HG02885 (cell line): ENCODE measurements around the gene SGPP2.
A peak's percentile ranks its signal among the peaks of the same experiment; 100 is the strongest.
"Not testable (repeated sequence)": the region's sequence is repeated elsewhere in the genome, so short reads cannot be mapped to it uniquely, and the experiment has no call there.

Source experiments
- ATAC-seq: cut with Tn5 transposase; IDR thresholded peaks from one replicate; pipeline ENCODE4 v1.9.1; 2021; ENCODE audit warnings: mild to moderate bottlenecking; ENCODE audit not compliant: unreplicated experiment, poor library complexity

The SGPP2 gene

DNA sequence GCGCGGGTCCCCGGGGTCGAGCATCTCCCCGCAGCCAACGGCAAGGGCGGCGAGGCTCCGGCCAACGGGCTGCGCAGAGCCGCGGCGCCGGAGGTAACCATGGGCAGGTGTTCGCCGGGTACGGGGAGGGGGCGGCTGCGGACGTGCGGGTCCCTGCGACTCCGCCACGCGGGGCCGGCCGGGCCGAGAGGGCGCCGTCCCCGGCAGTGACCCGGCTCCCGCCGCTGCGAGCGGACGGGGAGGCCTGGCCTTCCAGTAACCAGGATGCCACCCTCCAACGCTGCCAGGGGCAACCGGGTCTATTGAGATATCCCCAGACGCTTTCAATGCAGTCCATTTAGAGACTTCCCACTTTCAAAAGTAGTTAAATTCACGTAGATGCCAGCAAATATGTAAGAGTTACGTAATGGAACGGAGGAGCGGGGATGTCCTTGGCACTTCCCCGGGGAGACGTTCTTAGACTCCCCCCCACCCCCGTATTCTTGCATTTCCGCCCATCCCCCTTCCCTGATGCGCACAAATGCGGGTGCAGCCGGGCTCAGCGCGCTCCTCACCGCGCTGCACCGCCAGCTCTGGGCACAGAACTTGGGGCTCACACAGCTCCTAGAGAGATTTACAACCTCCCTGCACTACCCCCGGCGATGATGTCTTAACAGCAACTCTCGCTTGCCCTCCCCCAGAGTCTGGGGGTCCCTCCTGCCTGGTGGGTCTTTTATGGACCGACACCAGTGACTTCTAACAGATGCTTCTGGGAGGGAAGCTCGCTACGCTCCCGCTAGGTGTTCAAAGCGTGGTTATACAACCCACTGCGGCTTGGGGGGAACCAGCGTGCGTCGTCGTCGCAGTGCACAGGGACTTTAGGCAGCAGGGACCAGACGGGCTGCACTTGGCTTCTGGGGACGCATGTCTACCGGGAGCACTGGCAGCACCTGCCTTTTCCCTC, 657 bp downstream of the SGPP2 start:
- ATAC-seq, result peak; percentile 30

DNA sequence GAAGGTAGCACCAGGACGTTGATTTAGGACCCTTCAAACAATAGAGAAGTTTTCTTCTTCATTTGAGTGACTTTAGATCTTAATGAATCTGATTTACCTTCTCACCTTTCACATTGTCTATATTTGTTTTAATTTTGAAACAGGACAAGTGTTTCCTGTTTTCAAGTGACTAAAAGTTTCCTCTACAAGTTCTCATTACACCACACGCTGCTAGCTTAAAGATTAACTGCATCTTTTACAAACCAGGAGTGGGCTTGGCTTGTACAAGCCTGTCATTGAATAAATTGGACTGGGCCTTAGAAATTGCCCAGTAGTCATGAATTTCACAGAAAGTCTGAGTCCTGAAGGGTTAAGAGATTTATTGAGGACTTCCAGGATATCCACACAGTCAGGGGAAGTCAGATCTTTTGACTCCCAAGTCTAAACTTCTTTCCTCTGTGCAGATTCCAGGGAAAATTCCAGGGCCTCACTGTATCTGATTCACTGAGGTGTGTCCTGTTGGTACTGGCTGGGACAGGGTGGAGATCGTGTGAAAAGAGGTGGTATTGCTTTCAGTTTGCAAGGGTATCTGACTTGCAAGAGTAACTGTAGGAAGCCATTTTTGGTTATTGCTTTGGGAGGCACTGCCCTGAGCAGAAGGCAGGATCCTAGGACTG, 3.4 kb downstream of the SGPP2 start:
- ATAC-seq, result peak; percentile 44

- no peak for ATAC-seq
Observed at GRCh38 chr2:222430071-222430470, 5.7 kb downstream of the SGPP2 start.

GRCh38 chr2:222430681-222431080, 6.3 kb downstream of the SGPP2 start:
- no peak for ATAC-seq

DNA sequence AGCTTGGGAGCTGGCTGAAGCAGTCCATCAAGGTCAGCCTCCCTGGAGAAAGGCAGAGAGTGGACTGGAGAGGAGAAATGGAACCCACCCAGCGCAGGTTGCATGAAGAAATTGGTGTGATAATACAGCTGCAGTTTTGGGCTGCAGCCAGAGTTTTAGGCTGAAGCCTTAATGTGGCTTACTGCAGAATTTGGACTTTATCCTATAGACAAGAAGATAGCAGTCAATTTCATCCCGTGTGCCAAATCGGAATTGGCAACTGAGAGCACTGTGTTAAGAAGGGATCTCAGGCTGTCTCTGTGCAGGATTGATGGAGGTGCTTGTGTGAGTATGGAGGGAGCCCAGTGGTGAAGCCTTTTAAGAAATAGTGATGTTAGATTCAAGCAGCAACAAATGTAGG, 7.5 kb downstream of the SGPP2 start:
- no peak for ATAC-seq

DNA sequence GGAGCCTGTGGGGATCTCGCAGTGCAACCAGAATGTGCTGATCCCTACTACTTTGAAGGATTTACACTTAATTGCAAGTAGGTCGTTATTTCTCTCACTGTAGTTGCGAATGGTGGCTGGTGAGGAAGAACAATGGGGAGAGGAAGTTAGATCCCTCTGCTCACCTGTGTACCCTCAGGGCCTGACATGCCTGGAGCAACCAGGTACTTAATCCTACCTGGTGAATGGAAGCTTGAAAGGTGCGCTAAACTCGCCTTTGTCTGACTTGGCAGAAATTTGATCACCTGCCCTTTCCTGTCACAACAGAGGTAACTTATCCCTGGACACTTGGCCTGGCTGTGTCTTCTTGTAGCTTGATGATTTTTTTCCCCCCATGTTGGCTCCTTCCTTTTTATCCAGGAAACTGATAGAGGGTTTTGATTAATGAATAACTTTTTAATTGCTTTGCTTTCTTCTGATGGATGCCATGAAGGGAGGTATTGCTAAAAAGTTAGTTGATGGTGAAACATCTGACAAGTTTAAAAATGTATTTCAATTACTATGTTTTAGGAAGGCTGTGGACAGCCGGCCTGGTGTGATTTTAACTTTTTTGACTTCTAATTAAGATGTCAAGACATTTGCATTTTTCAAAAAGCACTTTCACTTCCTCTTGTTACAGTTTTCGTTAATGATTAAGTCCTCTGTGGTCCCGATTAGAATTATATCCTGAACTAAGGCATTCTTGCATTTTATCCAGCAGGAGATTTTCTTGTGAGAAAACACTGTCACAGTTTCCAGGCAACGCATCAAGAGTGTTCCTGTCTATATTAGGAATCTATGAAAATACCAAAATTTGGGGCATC, 9.2 kb downstream of the SGPP2 start:
- peak; percentile 79 for ATAC-seq

GRCh38 chr2:222434204-222434603, 9.9 kb downstream of the SGPP2 start:
- peak; percentile 61 for ATAC-seq

DNA sequence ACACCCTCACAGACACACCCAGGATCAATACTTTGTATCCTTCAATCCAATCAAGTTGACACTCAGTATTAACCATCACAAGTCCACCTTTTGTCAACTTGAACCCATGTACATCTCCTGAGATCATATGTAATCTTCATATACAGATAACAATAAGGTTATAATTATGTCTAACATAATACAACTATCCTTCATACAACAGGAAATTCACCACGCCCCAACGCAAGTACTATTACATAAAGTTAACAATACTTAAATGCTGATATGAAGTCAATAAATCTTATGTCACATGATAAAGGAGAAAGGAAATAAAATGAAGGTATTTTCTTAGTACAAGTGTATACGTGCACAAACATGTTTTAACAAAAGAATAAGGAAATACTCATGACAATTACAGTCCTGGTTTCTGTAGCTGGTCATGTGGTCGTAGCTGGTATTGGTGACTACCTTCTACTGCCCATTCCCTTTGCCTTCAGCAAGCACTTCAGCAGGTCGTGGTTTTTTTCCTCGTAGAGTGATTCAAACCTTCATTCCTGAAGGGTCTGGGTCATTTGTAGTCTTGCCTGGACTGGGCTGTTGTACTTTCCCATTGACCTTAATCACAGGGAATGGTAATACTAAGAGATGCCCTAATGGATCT, 11.2 kb downstream of the SGPP2 start:
- not testable (repeated sequence) for ATAC-seq

DNA sequence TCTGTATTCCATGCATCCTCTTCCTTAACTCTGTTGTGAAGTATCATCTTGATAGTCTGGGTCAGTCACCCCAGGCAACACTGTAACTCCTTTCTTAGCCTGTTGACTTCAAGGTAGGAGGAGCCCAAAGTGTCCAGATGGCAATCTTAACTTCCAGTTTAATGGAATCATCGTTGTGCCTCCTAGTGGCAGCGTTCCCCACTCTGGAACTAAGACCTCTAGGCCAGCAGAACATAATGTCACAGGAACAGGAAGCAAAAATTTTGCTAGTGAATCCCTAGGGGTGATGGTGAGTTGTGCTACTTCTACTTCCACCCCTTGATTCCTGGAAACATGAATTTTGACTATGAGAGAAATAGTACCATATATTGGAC, 11.7 kb downstream of the SGPP2 start:
- no peak for ATAC-seq

DNA sequence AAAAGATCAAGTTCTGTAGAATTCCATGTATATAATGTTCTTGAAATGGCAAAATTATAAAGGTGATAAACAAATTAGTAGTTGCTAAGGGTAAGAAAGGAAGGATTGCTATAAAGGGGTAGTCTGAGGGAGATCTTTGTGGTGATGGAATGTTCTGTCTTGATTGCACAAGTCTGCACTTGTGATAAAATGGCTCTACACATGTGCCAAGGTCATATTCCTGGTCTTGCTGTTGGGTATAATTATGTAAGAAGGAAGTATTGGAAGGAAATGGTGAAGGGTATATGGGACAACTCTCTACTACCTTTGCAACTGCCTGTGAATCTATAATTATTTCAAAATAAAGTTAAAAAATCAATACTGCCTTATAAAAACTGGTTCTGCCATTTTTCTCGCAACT, 15.3 kb downstream of the SGPP2 start:
- ATAC-seq, result no peak

DNA sequence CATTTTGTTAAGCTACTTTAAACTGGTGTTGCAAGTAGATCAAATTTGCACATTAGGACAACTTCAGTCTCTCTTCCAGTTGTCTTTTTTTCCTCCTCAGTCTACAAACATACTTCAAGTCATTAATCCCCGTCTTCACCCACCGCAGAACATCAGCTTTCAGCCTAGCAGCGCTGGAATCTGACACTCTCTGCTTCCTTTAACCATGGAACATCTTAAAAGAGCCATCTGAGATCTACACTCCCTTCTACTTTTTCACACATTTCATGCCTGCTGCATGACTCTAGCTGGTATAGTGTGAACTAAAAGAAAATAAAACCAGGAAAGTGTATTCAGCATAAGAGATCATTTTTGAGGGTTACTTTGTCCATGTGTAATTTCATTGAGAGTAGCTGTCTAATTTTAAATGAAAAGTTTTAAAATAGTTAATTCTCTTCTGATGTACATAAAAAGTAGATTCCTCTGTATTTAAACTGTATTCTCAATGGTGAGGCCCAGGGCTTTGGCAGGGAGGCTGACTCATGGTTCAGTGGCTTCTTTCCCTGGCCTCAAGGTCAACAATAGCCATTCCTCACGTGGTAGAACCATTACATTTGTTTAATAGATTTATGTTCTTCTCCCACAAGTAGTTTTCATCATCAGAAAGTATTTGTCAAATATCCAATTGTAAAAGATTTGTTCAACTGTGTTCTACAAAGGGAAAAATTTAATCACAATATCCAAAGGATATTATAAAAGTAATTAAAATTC, 16.5 kb downstream of the SGPP2 start:
- ATAC-seq, result no peak

DNA sequence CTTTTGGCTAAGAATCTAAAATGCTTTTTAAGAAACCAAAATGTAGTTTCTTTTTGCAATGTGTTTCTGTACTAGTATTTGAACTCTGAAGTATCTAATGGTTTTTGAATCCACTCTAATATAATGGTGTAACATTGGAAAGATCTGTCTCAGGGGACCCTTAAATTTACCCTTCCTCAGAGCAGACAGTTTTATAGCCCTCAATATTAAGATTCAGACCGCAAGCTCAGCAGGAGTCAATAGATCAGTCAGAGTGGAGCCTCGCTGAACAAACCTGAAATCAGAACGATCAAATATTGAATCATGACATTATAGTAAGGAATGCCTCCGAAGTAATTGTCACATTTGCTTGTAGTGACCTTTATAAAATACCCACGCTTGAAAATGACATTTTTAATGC, 18.3 kb downstream of the SGPP2 start:
- no peak for ATAC-seq

DNA sequence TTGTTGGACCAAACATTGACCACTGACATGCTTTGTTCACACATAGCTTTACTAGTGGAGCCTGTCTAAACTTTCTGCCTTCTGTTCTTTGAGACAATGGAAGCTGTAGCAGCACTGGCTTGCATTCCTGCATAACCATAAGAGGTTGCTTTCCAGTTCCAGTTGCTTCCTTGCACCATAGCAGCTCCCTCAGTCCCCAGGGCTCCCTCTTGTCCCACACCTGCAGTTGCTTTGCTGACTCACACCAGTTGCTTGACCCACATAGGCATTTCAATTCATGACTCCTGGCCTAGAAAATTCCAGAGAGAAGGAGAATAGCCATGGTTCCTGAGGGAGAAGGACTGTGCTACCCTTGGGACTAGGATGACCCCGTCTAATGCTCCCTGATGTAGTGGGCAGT, 20.9 kb downstream of the SGPP2 start:
- ATAC-seq, result no peak

DNA sequence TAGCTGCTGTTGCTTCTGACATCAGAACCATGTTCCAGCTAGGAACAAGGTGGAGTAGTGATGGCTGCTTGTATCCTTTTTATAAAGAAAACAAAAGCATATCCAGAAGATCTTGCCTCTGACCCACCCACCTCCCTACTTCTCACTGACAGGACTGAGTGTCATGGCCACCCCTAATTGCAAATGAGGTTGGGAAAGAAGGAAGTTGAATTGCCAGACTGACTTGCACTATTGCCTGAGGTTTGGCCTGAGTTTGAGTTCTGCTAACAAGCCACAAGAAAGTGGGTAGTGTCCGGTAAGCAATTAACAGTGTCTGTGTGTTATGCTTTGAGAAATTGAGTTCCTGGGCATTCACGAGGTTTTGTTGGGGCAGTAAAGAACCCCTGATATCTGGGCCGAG, 22.8 kb downstream of the SGPP2 start:
- no peak for ATAC-seq

DNA sequence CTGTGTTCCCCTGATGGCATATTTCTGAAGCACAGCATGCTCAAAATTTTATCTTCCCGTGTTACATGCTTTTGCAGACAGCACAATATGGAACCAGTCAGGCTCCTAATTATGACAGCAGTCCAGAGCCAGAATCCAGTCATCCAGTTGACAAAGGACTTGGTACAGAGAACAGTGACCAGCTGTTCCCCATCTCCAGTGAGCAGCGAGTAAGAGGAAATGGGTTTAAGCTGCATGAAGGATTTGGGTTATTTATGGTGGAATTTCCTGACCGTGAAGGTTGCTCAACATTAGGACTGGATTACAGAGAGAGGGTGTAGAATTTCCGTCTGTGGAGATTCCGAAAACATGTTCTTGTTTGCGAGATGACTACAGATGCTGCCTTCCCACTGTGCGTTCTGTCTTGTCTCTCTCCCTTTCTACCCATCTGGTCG, 24.4 kb downstream of the SGPP2 start:
- no peak for ATAC-seq

GRCh38 chr2:222450021-222450420, 25.7 kb downstream of the SGPP2 start:
- ATAC-seq, result no peak

DNA sequence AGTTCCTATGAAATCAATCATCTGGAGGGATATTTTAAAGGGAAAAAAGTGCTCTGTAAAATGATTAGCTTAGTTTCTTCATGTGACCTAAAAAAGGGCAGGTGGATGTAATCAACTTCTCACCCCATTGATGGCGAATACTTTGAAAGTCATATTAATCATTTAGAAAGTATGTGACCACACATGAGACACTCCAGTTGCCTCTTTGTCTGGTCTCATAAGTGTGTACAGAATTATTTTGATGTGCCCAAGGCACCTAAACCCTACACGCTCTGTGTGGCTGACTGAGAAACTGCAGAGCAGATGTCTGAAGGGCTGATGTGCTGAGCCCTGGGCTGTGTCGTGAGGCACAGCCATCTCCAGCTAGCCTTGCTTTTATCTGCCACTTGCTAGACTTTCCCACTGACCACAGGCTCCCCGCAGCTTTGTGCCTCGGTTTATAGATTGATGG, 26.9 kb downstream of the SGPP2 start:
- ATAC-seq, result peak; percentile 100

- ATAC-seq, result no peak
Observed at GRCh38 chr2:222452422-222452950, 28.1 kb downstream of the SGPP2 start.

GRCh38 chr2:222456479-222457077, 32.2 kb downstream of the SGPP2 start:
- no peak for ATAC-seq
